CD14-positive monocyte (primary cell): ENCODE data around the gene CRISP1. TPM values are rescaled to one million over a fixed set of nuclear protein-coding genes. Genes with fewer than 3 reads are reported as not detected.

Experiments
- DNase-seq, 3 donors: peaks; one replicate each; pipeline ENCODE4 v3.0.0-alpha.2; 2011 to 2022
- H2AFZ ChIP-seq: 2 replicates; pipeline ENCODE4 v1.6.0; 2012; ENCODE audit warnings: mild to moderate bottlenecking, low read depth, low read length, inconsistent platforms; ENCODE audit not compliant: insufficient read depth, poor library complexity, severe bottlenecking
- H3K27ac ChIP-seq, 2 donors: 1 replicate in 1 of 2; 2 replicates in 1 of 2; pipeline ENCODE4 v1.5.1; 2012 to 2013; ENCODE audit warnings: low read length in 2 of 2, control low read depth in 1 of 2, inconsistent platforms in 1 of 2, low read depth in 1 of 2, mild to moderate bottlenecking in 1 of 2
- H3K27me3 ChIP-seq, 2 donors: one replicate each; pipeline versions ENCODE4 v1.6.0 to v1.6.1; 2011 to 2013; ENCODE audit warnings: low read length in 2 of 2; ENCODE audit not compliant: control insufficient read depth in 2 of 2, insufficient read depth in 2 of 2
- H3K36me3 ChIP-seq, 2 donors: replicated peaks in 1 of 2; 1 replicate in 1 of 2; 2 replicates in 1 of 2; pipeline versions ENCODE4 v1.5.1 to v1.6.1; 2012 to 2013; ENCODE audit warnings: low read length in 2 of 2, control low read depth in 1 of 2, inconsistent platforms in 1 of 2, mild to moderate bottlenecking in 1 of 2; ENCODE audit not compliant: insufficient read depth in 2 of 2, control insufficient read depth in 1 of 2
- H3K4me1 ChIP-seq, 2 donors: 1 replicate in 1 of 2; 2 replicates in 1 of 2; pipeline versions ENCODE4 v1.5.1 to v1.6.1; 2012 to 2013; ENCODE audit warnings: low read length in 2 of 2, control low read depth in 1 of 2, inconsistent platforms in 1 of 2, mild to moderate bottlenecking in 1 of 2, moderate library complexity in 1 of 2; ENCODE audit not compliant: insufficient read depth in 2 of 2, control insufficient read depth in 1 of 2
- H3K4me2 ChIP-seq: replicated peaks from 2 replicates; pipeline ENCODE3; 2012; ENCODE audit warnings: low read length, moderate library complexity, mild to moderate bottlenecking; ENCODE audit not compliant: poor library complexity, severe bottlenecking; ENCODE audit errors: extremely low read depth
- H3K4me3 ChIP-seq, 3 experiments: fragments of 200-600 bp in 1 of 3; sonication (generic) in 1 of 3; replicated peaks in 1 of 3; 1 replicate in 2 of 3; 2 replicates in 1 of 3; pipeline ENCODE4 v1.5.1; 2011 to 2013; ENCODE audit warnings: low read length in 3 of 3, mild to moderate bottlenecking in 3 of 3, control low read depth in 2 of 3, low read depth in 2 of 3, inconsistent platforms in 1 of 3, moderate library complexity in 1 of 3
- H3K79me2 ChIP-seq: 2 replicates; pipeline ENCODE4 v1.6.0; 2012; ENCODE audit warnings: mild to moderate bottlenecking, control low read depth, inconsistent platforms, low read length, moderate library complexity; ENCODE audit not compliant: insufficient read depth
- H3K9ac ChIP-seq: 2 replicates; pipeline ENCODE4 v1.6.0; 2017; ENCODE audit warnings: low read length, mild to moderate bottlenecking; ENCODE audit not compliant: insufficient read depth, poor library complexity, severe bottlenecking
- H3K9me3 ChIP-seq, 2 donors: replicated peaks in 1 of 2; 1 replicate in 1 of 2; 2 replicates in 1 of 2; pipeline versions ENCODE4 v1.5.1 to v1.6.1; 2012 to 2013; ENCODE audit warnings: low read length in 2 of 2, control low read depth in 1 of 2; ENCODE audit not compliant: control insufficient read depth in 1 of 2, insufficient read depth in 1 of 2
- H4K20me1 ChIP-seq: 2 replicates; pipeline ENCODE4 v1.6.0; 2012; ENCODE audit warnings: mild to moderate bottlenecking, low read length, control low read depth, moderate library complexity; ENCODE audit not compliant: insufficient read depth
- H3K27ac Mint-ChIP-seq, 7 donors: one replicate each; pipeline ENCODE4 v1.8.0; 2020; ENCODE audit warnings: mild to moderate bottlenecking in 7 of 7, mixed read lengths in 7 of 7, moderate library complexity in 6 of 7, inconsistent platforms in 2 of 7
- H3K27me3 Mint-ChIP-seq, 3 donors: one replicate each; pipeline ENCODE4 v1.8.0; 2021 to 2022; ENCODE audit warnings: low read depth in 3 of 3, mild to moderate bottlenecking in 3 of 3, mixed read lengths in 3 of 3, moderate library complexity in 3 of 3, inconsistent platforms in 1 of 3
- H3K36me3 Mint-ChIP-seq, 2 donors: one replicate each; pipeline ENCODE4 v1.8.0; 2020; ENCODE audit warnings: mixed read lengths in 2 of 2, inconsistent platforms in 1 of 2, mild to moderate bottlenecking in 1 of 2
- H3K4me1 Mint-ChIP-seq: one replicate; pipeline ENCODE4 v1.8.0; 2020; ENCODE audit warnings: mild to moderate bottlenecking, mixed read lengths
- H3K4me3 Mint-ChIP-seq, 2 donors: one replicate each; pipeline ENCODE4 v1.8.0; 2020; ENCODE audit warnings: mild to moderate bottlenecking in 2 of 2, mixed read lengths in 2 of 2, moderate library complexity in 1 of 2
- H3K9me3 Mint-ChIP-seq, 7 donors: one replicate each; pipeline ENCODE4 v1.8.0; 2020 to 2022; ENCODE audit warnings: mixed read lengths in 7 of 7, mild to moderate bottlenecking in 6 of 7, moderate library complexity in 6 of 7, inconsistent platforms in 2 of 7
- WGBS: methylation state at CpG from one replicate; pipeline ENCODE4 v1.1.5; 2013; ENCODE audit warnings: missing lambda C conversion rate; ENCODE audit not compliant: insufficient coverage; 5-methylcytosine and 5-hydroxymethylcytosine counted together
- intact Hi-C, 2 donors: fragments of 100-400 bp; cut with micrococcal nuclease; formaldehyde crosslinking; loops; one replicate each; pipeline versions ENCODE4 v1.15.0 to v1.15.1; 2023
- polyA plus RNA-seq, 3 donors: library from polyadenylated mRNA; depleted of rRNA in 1 of 3; unstranded in 2 of 3; stranded (reverse) in 1 of 3; fragments of 300-500 nt in 2 of 3; fragments of >200 nt in 1 of 3; fragmentation: Illumina TruSeq in 2 of 3; gene quantifications; 1 replicate in 2 of 3; 2 replicates in 1 of 3; pipeline ENCODE4 v1.2.3, GENCODE V29; 2012 to 2021
- TF ChIP-seq, protein P1 (sequence below): fragments of 200-600 bp; IDR thresholded peaks from one replicate; pipeline ENCODE4 v1.8.0; 2022; ENCODE audit warnings: antibody characterized with exemption, mild to moderate bottlenecking

Gene CRISP1
- polyA plus RNA-seq, 3 donors, result not detected

DNA sequence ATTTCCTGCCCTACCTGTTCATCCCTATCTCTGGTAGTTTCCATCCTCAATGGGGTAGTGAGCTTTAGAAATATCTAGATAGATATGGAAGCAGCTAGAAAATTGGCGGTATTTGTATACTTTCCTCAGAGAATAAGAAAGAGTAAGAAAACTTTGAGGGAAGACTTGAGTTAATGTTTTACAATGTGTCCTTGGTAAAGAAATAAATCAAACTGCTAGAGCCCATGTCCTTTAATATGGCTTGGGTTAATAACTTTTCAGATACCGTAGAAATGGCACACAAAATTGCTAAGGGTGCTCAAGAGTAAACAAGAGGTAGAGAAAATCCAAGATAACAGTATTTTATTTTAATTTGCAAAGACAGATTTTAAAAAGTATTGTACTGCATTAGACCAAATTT lies 51.2 kb downstream of the CRISP1 start:
- Histone ChIP-seq H3K4me3 (no peak overlapping the region), H3K4me1 (no peaks in the 10 kb centered on the region), H3K27ac (no peak overlapping the region), H3K9me3 (no peaks in the 10 kb centered on the region), H3K27me3 (no peaks in the 10 kb centered on the region), H3K36me3 (no peaks in the 10 kb centered on the region), H3K4me2 (no peak overlapping the region), H3K79me2 (no peaks in the 10 kb centered on the region), H2AFZ (no peak overlapping the region), H3K9ac (no peak overlapping the region), H4K20me1 (no peaks in the 10 kb centered on the region)
- no peaks in the 10 kb centered on the region for H3K27me3 Mint-ChIP-seq
- H3K27ac Mint-ChIP-seq, result no peak overlapping the region
- intact Hi-C loops, result no loop called here
- TF ChIP-seq, protein P1, sequence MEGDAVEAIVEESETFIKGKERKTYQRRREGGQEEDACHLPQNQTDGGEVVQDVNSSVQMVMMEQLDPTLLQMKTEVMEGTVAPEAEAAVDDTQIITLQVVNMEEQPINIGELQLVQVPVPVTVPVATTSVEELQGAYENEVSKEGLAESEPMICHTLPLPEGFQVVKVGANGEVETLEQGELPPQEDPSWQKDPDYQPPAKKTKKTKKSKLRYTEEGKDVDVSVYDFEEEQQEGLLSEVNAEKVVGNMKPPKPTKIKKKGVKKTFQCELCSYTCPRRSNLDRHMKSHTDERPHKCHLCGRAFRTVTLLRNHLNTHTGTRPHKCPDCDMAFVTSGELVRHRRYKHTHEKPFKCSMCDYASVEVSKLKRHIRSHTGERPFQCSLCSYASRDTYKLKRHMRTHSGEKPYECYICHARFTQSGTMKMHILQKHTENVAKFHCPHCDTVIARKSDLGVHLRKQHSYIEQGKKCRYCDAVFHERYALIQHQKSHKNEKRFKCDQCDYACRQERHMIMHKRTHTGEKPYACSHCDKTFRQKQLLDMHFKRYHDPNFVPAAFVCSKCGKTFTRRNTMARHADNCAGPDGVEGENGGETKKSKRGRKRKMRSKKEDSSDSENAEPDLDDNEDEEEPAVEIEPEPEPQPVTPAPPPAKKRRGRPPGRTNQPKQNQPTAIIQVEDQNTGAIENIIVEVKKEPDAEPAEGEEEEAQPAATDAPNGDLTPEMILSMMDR, result no peak
- H3K36me3 Mint-ChIP-seq, result no peaks in the 10 kb centered on the region
- no peaks in the 10 kb centered on the region for H3K4me1 Mint-ChIP-seq
- H3K4me3 Mint-ChIP-seq, result no peak overlapping the region
- DNase-seq, result no peak
- H3K9me3 Mint-ChIP-seq, result peaks cover 0 to 4% (median 0%) of the 10 kb centered on the region in 7 donors
- WGBS, result no CpG with 5 or more reads among the region's 2 CpGs

- Histone ChIP-seq H3K27ac (no peak overlapping the region), H3K4me2 (no peak overlapping the region), H3K9me3 (no peaks in the 10 kb centered on the region), H3K4me3 (no peak overlapping the region), H3K27me3 (no peaks in the 10 kb centered on the region), H4K20me1 (no peaks in the 10 kb centered on the region), H3K36me3 (no peaks in the 10 kb centered on the region), H3K4me1 (no peaks in the 10 kb centered on the region), H3K9ac (no peak overlapping the region), H3K79me2 (no peaks in the 10 kb centered on the region), H2AFZ (no peak overlapping the region)
- H3K27me3 Mint-ChIP-seq, result no peaks in the 10 kb centered on the region
- no peak overlapping the region for H3K27ac Mint-ChIP-seq
- H3K36me3 Mint-ChIP-seq, result no peaks in the 10 kb centered on the region
- H3K4me1 Mint-ChIP-seq, result no peaks in the 10 kb centered on the region
- 83% methylated on average over 2 of the region's 2 CpGs for WGBS
- TF ChIP-seq, protein P1, result no peak
- intact Hi-C loops, result no loop called here
- DNase-seq, result no peak
- peaks cover 0 to 5% (median 0%) of the 10 kb centered on the region in 7 donors for H3K9me3 Mint-ChIP-seq
- H3K4me3 Mint-ChIP-seq, result no peak overlapping the region
These were observed 53.1 kb downstream of the CRISP1 start for GRCh38 chr6:49813248-49813647.
